Activated CD8-positive, alpha-beta memory T cell treated with anti-CD3 and anti-CD28 coated beads for 1 hour (primary cell): ENCODE results near the gene SLC16A3.
"Not testable (repeated sequence)": the region's sequence is repeated elsewhere in the genome, so short reads cannot be mapped to it uniquely, and the experiment has no call there.

Experiments
- DNase-seq, 2 donors: peaks; one replicate each; pipeline ENCODE4 v3.0.0-alpha.2; 2020; ENCODE audit warnings: low read depth in 1 of 2; ENCODE audit errors: extremely low read depth in 1 of 2

Gene SLC16A3

GRCh38 chr17:82259972-82260961, 31.4 kb downstream of the SLC16A3 start:
- not testable (repeated sequence) for DNase-seq

- DNase-seq, result no peak
Measured at GRCh38 chr17:82262344-82262743, 33.5 kb downstream of the SLC16A3 start.

- DNase-seq, result no peak
Measured at GRCh38 chr17:82263641-82264040, 34.8 kb downstream of the SLC16A3 start.

GRCh38 chr17:82266142-82266541, 37.3 kb downstream of the SLC16A3 start:
- no peak for DNase-seq

GRCh38 chr17:82267575-82268379, 38.9 kb downstream of the SLC16A3 start:
- DNase-seq, result no peak

- no peak for DNase-seq
Measured at GRCh38 chr17:82269138-82269881, 40.5 kb downstream of the SLC16A3 start.

GRCh38 chr17:82269882-82270500, 41.1 kb downstream of the SLC16A3 start:
- no peak for DNase-seq

GRCh38 chr17:82270651-82271050, 41.8 kb downstream of the SLC16A3 start:
- no peak for DNase-seq

GRCh38 chr17:82271401-82271800, 42.6 kb downstream of the SLC16A3 start:
- no peak for DNase-seq

- DNase-seq, result no peak
Measured at GRCh38 chr17:82272495-82273326, 43.9 kb downstream of the SLC16A3 start.

GRCh38 chr17:82273327-82274133, 44.7 kb downstream of the SLC16A3 start, which contains the start of gene CSNK1D:
CSNK1D (minus strand) TSS chr17:82273700; CDS start chr17:82273381, 319 bp downstream.
- DNase-seq, result peak; percentile 75 to 91

GRCh38 chr17:82274134-82275020, 45.5 kb downstream of the SLC16A3 start:
- DNase-seq, result no peak

GRCh38 chr17:82275326-82275725, 46.5 kb downstream of the SLC16A3 start:
- DNase-seq, result no peak

- DNase-seq, result no peak
Measured at GRCh38 chr17:82276938-82277337, 48.1 kb downstream of the SLC16A3 start.

- DNase-seq, result no peak
Measured at GRCh38 chr17:82277851-82278250, 49.0 kb downstream of the SLC16A3 start.

GRCh38 chr17:82278308-82278707, 49.5 kb downstream of the SLC16A3 start:
- no peak for DNase-seq

- DNase-seq, result no peak
Measured at GRCh38 chr17:82278786-82279391, 50.0 kb downstream of the SLC16A3 start.
